Peyer's patch (tissue), 4 donors: Measurements from ENCODE around the gene MTNR1A.

Experiments
- CTCF ChIP-seq, 6 experiments: fragments of 450-650 bp in 4 of 6; fragments of 200-600 bp in 2 of 6; sonication (generic) in 1 of 6; IDR thresholded peaks; one replicate each; pipeline ENCODE4 v1.5.1; 2017 to 2019; ENCODE audit warnings: antibody characterized with exemption in 6 of 6, mild to moderate bottlenecking in 3 of 6, moderate library complexity in 1 of 6
- POLR2A ChIP-seq, 2 donors: fragments of 450-650 bp; IDR thresholded peaks; one replicate each; pipeline ENCODE4 v1.5.1; 2017; ENCODE audit warnings: antibody characterized with exemption in 2 of 2, mild to moderate bottlenecking in 2 of 2, moderate library complexity in 2 of 2

- TF ChIP-seq POLR2A (IDR thresholded peaks at IDR 0.05): no peak
- no peak for TF ChIP-seq CTCF (IDR thresholded peaks at IDR 0.05)
Measured at GRCh38 chr4:186593587-186593973, 38.2 kb upstream of the MTNR1A start.
